ENCODE measurements around the gene CNPY2.
"Not testable (repeated sequence)": the region's sequence is repeated elsewhere in the genome, so short reads cannot be mapped to it uniquely, and the experiment has no call there.

The CNPY2 gene

DNA sequence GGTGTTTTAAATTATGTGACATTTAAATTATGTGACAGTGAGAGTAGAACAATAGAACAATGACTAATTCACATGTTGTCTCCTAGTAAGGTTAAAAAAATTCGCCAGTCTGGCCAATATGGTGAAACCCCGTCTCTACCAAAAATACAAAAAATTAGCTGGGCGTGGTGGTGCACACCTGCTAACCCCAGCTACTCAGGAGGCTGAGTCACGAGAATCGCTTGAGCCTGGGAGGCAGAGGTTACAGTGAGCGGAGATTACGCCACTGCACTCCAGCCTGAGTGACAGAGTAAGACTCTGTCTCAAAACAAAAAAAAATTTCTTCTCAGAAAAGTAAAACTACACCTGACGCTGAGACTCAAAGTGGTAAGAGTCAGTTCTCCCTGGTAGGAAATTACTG is 18.4 kb downstream of the CNPY2 start:
- no peak for DNase-seq

GRCh38 chr12:56296295-56296694 is 19.5 kb downstream of the CNPY2 start:
- DNase-seq, result no peak

GRCh38 chr12:56293795-56294194 is 22.0 kb downstream of the CNPY2 start:
- no peak for DNase-seq

DNA sequence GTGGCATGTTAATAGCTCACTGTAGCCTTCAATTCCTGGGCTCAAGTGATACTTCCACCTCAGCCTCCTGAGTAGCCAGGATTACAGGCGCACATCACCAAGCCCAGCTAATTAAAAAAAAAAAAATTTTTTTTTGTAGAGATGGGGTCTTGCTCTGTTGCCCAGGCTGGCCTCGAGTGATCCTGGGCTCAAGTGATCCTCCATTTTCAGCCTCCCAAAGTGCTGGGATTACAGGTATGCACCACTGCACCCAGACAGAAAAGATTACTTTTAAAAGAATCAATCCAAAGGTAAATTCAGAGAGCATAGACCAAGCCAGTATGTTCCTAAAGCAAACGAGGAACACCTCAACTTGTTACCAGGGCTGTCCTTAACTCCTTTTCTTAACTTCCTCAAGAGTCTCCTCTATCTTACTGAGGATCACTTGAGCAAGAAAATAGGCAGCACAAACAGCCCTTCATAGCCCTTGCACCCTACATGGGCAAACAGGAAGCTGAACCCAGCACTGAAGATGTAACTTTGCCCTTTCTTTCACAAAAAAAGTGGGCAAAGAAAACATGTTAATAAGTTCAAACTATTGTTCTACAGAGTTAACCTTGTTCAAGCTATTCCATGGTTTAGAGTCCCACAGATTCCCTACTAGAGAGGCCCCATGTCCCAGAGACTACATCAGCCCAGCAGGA is 26.9 kb downstream of the CNPY2 start:
- DNase-seq, result no peak

DNA sequence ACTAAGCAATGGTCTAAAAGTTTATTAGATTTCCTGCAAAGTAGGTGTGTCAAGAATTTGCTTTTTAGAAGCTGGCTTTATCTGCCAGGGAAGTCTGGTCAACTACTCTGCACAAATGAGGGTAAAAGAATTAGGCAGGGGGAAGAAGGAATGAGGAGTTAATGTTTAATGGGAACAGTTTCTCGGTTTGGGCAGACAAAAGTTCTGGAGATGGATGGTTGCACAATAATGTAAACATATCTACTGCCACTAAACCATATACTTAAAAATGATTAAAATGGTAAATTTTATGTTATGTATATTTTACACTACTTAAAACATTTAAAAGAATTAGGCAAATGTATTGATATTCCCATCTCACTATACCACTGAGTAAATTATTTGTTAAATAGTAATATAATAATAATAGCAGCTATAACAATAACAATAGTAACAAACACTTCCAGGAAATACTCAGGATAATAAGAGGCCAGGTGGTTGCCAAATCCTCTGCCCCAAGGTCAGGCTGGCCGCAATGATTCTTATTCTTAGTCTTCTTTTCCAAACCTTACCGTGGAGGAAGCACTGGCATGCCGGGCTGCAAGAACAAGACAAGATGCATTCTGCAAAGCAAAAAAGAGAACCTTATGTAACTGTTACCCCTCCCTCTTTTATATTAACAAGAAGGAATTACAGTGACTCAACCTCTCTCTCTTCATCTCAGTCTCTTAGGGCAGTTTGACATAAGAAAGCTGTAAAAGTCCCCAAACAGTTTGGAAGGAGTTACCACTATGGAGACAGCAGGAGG is 29.6 kb downstream of the CNPY2 start:
- no peak for DNase-seq

DNA sequence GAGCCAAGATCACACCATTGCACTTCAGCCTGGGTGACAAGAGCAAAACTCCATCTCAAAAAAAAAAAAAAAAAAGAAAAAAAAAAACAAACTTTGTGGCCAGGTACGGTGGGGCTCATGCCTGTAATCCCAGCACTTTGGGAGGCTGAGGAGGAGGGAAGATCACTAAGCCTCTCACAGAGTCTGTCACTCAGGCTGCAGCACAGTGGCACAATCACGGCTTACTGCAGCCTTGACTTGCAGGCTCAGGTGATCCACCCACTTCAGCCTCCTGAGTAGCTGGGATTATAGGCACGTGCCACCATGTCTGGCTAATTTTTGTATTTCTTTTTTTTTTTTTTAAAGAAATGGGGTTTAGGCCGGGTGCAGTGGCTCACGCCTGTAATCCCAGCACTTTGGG is 31.5 kb downstream of the CNPY2 start:
- not testable (repeated sequence) for DNase-seq

DNA sequence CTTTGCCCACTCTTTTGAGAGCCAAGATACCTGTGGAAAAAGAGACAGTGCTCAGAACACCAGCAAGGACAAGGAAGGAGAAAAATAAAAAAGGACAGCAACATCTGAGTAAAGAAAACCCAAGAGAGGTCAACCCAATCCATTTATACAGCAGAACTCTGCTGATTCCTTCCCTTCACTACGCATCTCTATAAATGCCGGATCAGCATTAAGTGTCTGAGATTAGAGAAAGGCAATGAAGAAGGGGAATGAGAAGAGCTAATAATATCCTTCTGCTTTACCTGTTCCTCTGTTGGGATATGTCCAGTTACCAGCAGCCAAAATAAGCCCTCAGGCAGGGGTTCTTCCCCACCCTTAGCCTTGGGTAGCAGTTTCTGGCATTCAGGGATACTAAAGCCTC is 33.2 kb downstream of the CNPY2 start:
- no peak for DNase-seq

- DNase-seq, result no peak
These were observed 33.8 kb downstream of the CNPY2 start for GRCh38 chr12:56282030-56282429.

- no peak for DNase-seq
These were observed 34.9 kb downstream of the CNPY2 start for GRCh38 chr12:56280849-56281248.

GRCh38 chr12:56278905-56279304 is 36.9 kb downstream of the CNPY2 start:
- no peak for DNase-seq

- no peak for DNase-seq
These were observed 41.5 kb downstream of the CNPY2 start for GRCh38 chr12:56274299-56274698.

DNA sequence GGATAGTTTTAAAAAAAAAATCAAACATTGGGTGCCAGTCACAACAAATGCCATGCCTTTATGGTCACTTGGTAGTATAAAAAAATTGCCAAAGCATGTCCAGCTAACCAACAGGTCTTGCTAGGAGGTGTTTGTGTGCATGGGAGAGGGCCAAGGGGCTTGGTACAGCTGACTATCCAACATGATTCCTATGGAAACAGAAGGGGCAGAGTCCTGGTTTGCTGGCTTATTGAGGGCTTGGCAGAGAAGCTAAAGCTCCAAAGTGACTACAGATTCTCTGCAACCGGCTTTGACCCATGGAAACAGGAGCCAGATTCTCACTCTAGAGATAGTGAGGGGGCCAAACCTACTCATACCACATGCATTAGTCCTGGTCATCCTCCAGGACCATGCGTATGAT is 43.3 kb downstream of the CNPY2 start:
- DNase-seq, result not testable (repeated sequence)

GRCh38 chr12:56271031-56271430 is 44.8 kb downstream of the CNPY2 start:
- DNase-seq, result no peak

DNA sequence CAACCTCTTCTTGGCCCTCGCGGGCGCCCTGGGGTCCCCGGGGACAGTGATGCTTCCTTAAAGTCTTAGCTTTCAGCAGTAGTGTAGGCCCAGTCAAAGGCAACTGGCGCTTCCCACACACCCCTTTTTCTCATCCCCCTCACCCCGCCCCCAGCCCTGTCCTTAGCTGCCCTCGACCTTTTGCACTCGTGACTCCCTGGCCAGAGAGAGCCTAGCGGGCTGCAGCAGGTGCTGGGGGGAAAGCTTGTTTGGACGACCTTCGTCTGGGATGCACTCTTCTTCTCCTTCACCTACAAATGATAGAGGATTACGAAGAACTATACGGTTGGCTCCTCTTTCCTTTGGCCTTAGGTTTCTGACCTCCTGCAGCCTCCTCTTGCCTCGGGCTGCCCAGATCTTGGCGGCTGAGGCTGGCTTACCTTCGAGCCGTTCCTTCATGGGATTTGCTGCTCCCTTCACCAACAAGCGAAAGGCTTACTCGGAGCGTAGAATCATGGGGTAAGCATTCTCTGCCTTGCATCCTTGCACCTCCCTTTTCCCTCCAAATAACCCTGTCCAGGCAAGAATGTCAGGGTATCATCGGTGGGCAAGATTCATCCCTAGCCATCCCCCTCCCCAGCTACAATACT is 48.2 kb downstream of the CNPY2 start:
- no peak for DNase-seq

- DNase-seq, result peak; percentile 87 to 91
These were observed 48.9 kb downstream of the CNPY2 start, which contains the start of gene COQ10A for GRCh38 chr12:56266693-56267442. TSS of gene COQ10A (plus strand) at chr12:56266942. CDS start at chr12:56267119, 177 bp downstream.

DNA sequence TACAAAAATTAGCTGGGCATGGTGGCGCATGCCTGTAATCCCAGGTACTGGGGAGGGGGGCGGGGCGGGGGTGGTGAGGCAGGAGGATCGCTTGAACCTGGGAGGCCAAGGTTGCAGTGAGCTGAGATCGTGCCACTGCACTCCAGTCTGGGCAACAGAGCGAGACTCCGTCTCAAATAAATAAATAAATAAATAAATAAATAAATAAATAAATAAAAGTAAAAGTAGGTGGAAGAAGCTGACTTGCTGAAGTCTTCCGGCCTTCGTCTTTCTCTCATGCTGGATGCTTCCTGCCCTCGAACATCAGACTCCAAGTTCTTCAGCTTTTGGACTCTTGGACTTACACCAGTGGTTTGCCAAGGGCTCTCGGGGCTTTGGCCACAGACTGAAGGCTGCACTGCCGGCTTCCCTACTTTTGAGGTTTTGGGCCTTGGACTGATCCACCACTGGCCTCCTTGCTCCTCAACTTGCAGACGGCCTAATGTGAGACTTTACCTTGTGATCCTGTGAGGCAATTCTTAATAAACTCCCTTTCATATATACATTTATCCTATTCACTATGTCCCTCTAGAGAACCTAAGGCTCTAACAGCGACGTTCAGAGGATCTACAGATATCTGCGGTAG is 49.6 kb downstream of the CNPY2 start:
- DNase-seq, result not testable (repeated sequence)

GRCh38 chr12:56262955-56263354 is 52.8 kb downstream of the CNPY2 start:
- peak; percentile 13 to 36 for DNase-seq

DNA sequence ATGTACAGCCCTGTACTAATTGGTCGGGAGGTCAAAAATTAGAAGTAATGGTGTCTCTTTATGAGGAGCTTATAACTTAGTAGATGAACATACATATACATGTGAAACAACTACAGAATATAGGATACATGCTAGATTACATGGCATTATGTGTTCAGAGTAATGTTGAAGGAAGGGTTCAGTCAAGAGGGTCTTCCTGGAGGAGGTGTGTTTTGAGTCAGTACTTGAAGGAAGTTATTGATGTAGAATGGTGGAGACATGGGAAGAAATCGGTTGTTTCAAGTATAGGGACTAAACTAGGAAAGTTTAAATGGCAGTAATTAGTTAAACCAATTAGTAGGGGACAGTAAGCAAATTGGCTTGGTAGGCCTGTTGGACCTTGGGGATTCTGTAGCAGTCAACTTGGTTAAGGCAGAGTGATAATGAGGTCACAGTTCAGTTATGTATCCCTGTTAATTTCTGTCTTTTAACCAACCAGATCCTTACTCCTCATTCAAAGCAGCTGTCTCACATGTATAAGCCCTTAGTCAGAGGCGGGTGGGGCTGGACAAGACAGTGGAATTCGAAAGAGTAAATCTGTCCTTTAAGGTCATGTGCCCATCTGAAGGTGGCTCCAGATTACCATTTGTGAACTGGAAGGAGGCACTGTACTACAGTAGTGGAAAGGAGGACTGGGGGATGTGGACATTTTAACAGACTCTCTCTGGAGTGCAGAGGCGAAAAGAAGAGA is 54.1 kb downstream of the CNPY2 start:
- DNase-seq, result no peak

GRCh38 chr12:56260921-56261320 is 54.9 kb downstream of the CNPY2 start:
- DNase-seq, result no peak

DNA sequence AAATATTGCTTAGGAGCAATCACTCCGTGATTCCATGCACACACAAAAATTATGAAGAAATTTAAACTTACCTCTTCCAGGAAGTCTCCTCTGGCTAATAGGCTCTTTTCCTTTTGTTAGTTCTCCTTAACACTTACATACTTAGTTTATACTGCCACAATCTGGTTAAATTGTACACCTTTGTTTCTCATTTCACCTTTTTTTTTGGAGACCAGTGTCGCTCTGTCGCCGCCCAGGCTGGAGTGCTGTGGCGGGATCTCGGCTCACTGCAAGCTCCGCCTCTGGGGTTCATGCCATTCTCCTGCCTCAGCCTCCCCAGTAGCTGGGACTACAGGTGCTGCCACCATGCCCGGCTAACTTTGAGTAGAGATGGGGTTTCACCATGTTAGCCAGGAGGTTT is 55.4 kb downstream of the CNPY2 start:
- no peak for DNase-seq
